A204.1 (cell line): ENCODE data around the gene NDUFS1.
"Not testable (repeated sequence)": the region's sequence is repeated elsewhere in the genome, so short reads cannot be mapped to it uniquely, and the experiment has no call there.

Experiments
- FAIRE-seq: peaks from 2 replicates; lab custom pipeline; 2012; peaks lifted over from hg19 to GRCh38; lab: Jason Lieb, UNC

Gene NDUFS1

GRCh38 chr2:206162401-206162800 lies 3.2 kb upstream of the NDUFS1 start:
- not testable (repeated sequence) for FAIRE-seq

- FAIRE-seq: no peak
Observed at GRCh38 chr2:206160807-206161179, 1.5 kb upstream of the NDUFS1 start.

GRCh38 chr2:206160125-206160806 lies 1.0 kb upstream of the NDUFS1 start:
- FAIRE-seq: no peak

GRCh38 chr2:206158563-206159345 lies 490 bp downstream of the NDUFS1 start:
- FAIRE-seq: no peak

- not testable (repeated sequence) for FAIRE-seq
Observed at GRCh38 chr2:206157014-206157413, 2.2 kb downstream of the NDUFS1 start.

GRCh38 chr2:206154197-206154596 lies 5.0 kb downstream of the NDUFS1 start:
- no peak for FAIRE-seq

GRCh38 chr2:206150631-206151030 lies 8.6 kb downstream of the NDUFS1 start:
- no peak for FAIRE-seq

GRCh38 chr2:206150168-206150567 lies 9.1 kb downstream of the NDUFS1 start:
- no peak for FAIRE-seq

- no peak for FAIRE-seq
Observed at GRCh38 chr2:206149330-206149729, 9.9 kb downstream of the NDUFS1 start.

- FAIRE-seq: no peak
Observed at GRCh38 chr2:206145665-206146064, 13.6 kb downstream of the NDUFS1 start.

GRCh38 chr2:206144383-206144782 lies 14.9 kb downstream of the NDUFS1 start:
- no peak for FAIRE-seq

- FAIRE-seq: no peak
Observed at GRCh38 chr2:206143451-206143850, 15.8 kb downstream of the NDUFS1 start.

GRCh38 chr2:206127656-206128055 lies 31.6 kb downstream of the NDUFS1 start:
- FAIRE-seq: no peak

- FAIRE-seq: peak; percentile 52
Observed at GRCh38 chr2:206125901-206126300, 33.3 kb downstream of the NDUFS1 start.

GRCh38 chr2:206122569-206122968 lies 36.7 kb downstream of the NDUFS1 start:
- FAIRE-seq: not testable (repeated sequence)

- no peak for FAIRE-seq
Observed at GRCh38 chr2:206116278-206116677, 43.0 kb downstream of the NDUFS1 start.

GRCh38 chr2:206115026-206115578 lies 44.1 kb downstream of the NDUFS1 start:
- FAIRE-seq: no peak

- FAIRE-seq: no peak
Observed at GRCh38 chr2:206112846-206113547, 46.2 kb downstream of the NDUFS1 start.

GRCh38 chr2:206112108-206112507 lies 47.1 kb downstream of the NDUFS1 start:
- FAIRE-seq: no peak

GRCh38 chr2:206108713-206109112 lies 50.5 kb downstream of the NDUFS1 start:
- FAIRE-seq: no peak

- FAIRE-seq: no peak
Observed at GRCh38 chr2:206105541-206105940, 53.7 kb downstream of the NDUFS1 start.

- peak; percentile 32 for FAIRE-seq
Observed at GRCh38 chr2:206105038-206105437, 54.2 kb downstream of the NDUFS1 start.

GRCh38 chr2:206098872-206099271 lies 60.4 kb downstream of the NDUFS1 start:
- not testable (repeated sequence) for FAIRE-seq
